ENCODE data around the gene WDFY4.

GRCh38 chr10:48899781-48900180 is 215.1 kb downstream of the WDFY4 start:
- TF ChIP-seq CTCF (IDR thresholded peaks at IDR 0.05; ENCODE audit: low read depth, low read length, missing input control) (no peak), JUND (IDR thresholded peaks at IDR 0.05) (no peak), REST (IDR thresholded peaks at IDR 0.05) (no peak), RAD21 (IDR thresholded peaks at IDR 0.05) (no peak), SP1 (IDR thresholded peaks at IDR 0.05) (no peak), EGR1 (IDR thresholded peaks at IDR 0.05; ENCODE audit: low read depth in 2 of 2) (no peak)

All from liver (tissue), 3 donors.